Left lung (tissue), 14 donors: ENCODE results near the gene PBXIP1. TPM values are rescaled to one million over a fixed set of nuclear protein-coding genes. Genes with fewer than 3 reads are reported as not detected.

Source experiments
- ATAC-seq: fragments of 200-7000 bp; cut with Tn5 transposase; one replicate; pipeline ENCODE4 v1.9.1; 2020; ENCODE audit warnings: moderate library complexity
- DNase-seq, 4 donors: peaks; one replicate each; pipeline ENCODE4 v3.0.0-alpha.2; 2013 to 2020
- H3K27ac ChIP-seq, 2 donors: fragments of 200-600 bp; sonication (generic) in 1 of 2; one replicate each; pipeline versions ENCODE4 v1.5.0 to v1.8.0; 2020 to 2021
- H3K27me3 ChIP-seq, 2 donors: fragments of 200-600 bp; sonication (generic) in 1 of 2; one replicate each; pipeline versions ENCODE4 v1.5.0 to v1.8.0; 2020 to 2021
- H3K36me3 ChIP-seq, 2 donors: fragments of 200-600 bp; sonication (generic) in 1 of 2; one replicate each; pipeline versions ENCODE4 v1.5.0 to v1.8.0; 2020 to 2021
- H3K4me1 ChIP-seq, 2 donors: fragments of 200-600 bp; one replicate each; pipeline ENCODE4 v1.8.0; 2021
- H3K4me3 ChIP-seq, 2 donors: fragments of 200-600 bp; sonication (generic) in 1 of 2; one replicate each; pipeline versions ENCODE4 v1.5.0 to v1.8.0; 2020 to 2021; ENCODE audit warnings: mild to moderate bottlenecking in 1 of 2
- H3K9me3 ChIP-seq, 2 donors: fragments of 200-600 bp; sonication (generic) in 1 of 2; one replicate each; pipeline versions ENCODE4 v1.5.0 to v1.8.0; 2020 to 2021
- intact Hi-C, 2 donors: fragments of 100-400 bp; cut with DNase I; formaldehyde crosslinking; loops; one replicate each; pipeline versions ENCODE4 v1.11.2 to v1.14.2; 2022
- long read RNA-seq, 12 donors: library from polyadenylated mRNA in 2 of 12; unstranded in 2 of 12; transcript quantifications; one replicate each; pipeline ENCODE4 v2.0.0 and lab custom pipeline, GENCODE V29; 2019 to 2026
- polyA plus RNA-seq, 6 donors: library from polyadenylated mRNA; unstranded; fragments of 120-200 nt; gene quantifications; one replicate each; pipeline ENCODE4 v1.2.1, GENCODE V29; 2013; ENCODE audit not compliant: insufficient read length in 6 of 6
- total RNA-seq, 2 donors: library from RNA; stranded (reverse); fragmentation: NEBNext Ultra II Directional; extraction: Animal tissue kit (Norgen Biotek cat#: 25700); gene quantifications; one replicate each; pipeline ENCODE4 v1.2.1, GENCODE V29; 2021
- TF ChIP-seq, protein P1 (sequence below), 2 donors: fragments of 200-600 bp; sonication (generic) in 1 of 2; IDR thresholded peaks; one replicate each; pipeline versions ENCODE4 v1.5.0 to v1.8.0; 2021; ENCODE audit warnings: antibody characterized with exemption in 2 of 2
- donor health status: DM: no; HTN: yes; CAD: no.
- donor health status: DM: no; HTN: no; CAD: no.

Gene PBXIP1, protein sequence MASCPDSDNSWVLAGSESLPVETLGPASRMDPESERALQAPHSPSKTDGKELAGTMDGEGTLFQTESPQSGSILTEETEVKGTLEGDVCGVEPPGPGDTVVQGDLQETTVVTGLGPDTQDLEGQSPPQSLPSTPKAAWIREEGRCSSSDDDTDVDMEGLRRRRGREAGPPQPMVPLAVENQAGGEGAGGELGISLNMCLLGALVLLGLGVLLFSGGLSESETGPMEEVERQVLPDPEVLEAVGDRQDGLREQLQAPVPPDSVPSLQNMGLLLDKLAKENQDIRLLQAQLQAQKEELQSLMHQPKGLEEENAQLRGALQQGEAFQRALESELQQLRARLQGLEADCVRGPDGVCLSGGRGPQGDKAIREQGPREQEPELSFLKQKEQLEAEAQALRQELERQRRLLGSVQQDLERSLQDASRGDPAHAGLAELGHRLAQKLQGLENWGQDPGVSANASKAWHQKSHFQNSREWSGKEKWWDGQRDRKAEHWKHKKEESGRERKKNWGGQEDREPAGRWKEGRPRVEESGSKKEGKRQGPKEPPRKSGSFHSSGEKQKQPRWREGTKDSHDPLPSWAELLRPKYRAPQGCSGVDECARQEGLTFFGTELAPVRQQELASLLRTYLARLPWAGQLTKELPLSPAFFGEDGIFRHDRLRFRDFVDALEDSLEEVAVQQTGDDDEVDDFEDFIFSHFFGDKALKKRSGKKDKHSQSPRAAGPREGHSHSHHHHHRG
- total RNA-seq (10 to 100 TPM; 32.6 to 83.5 TPM), polyA plus RNA-seq (10 to 100 TPM; 72.8 to 84.4 (median 79.1) TPM)
- long read RNA-seq, donor 1, transcript PBXIP1-202 (11 exons, 3,212 nt) = major isoform, 5 of 18 reads
- long read RNA-seq, donor 1, partial matches to known transcripts = 13 of 18 reads
- long read RNA-seq, donor 1, other reads (novel, unspliced or antisense) = 0 of 18 reads
- long read RNA-seq, donor 2, partial matches to known transcripts = 5 of 8 reads
- long read RNA-seq, donor 2, other reads (novel, unspliced or antisense) = 0 of 8 reads
- long read RNA-seq, donor 3, transcript PBXIP1-202 (11 exons, 3,212 nt) = major isoform, 5 of 10 reads
- long read RNA-seq, donor 3, partial matches to known transcripts = 5 of 10 reads
- long read RNA-seq, donor 3, other reads (novel, unspliced or antisense) = 0 of 10 reads
- long read RNA-seq, donor 4, transcript PBXIP1-202 (11 exons, 3,212 nt) = major isoform, 6 of 27 reads
- long read RNA-seq, donor 4, partial matches to known transcripts = 17 of 27 reads
- long read RNA-seq, donor 4, other reads (novel, unspliced or antisense) = 4 of 27 reads
- long read RNA-seq, donor 5, partial matches to known transcripts = 14 of 17 reads
- long read RNA-seq, donor 5, other reads (novel, unspliced or antisense) = 0 of 17 reads
- long read RNA-seq, donor 6, partial matches to known transcripts = 15 of 18 reads
- long read RNA-seq, donor 6, other reads (novel, unspliced or antisense) = 0 of 18 reads
- long read RNA-seq, donor 7, transcript PBXIP1-202 (11 exons, 3,212 nt) = major isoform, 7 of 7 reads
- long read RNA-seq, donor 7, partial matches to known transcripts = 0 of 7 reads
- long read RNA-seq, donor 7, other reads (novel, unspliced or antisense) = 0 of 7 reads
- long read RNA-seq, donor 8, partial matches to known transcripts = 0 of 3 reads
- long read RNA-seq, donor 8, other reads (novel, unspliced or antisense) = 0 of 3 reads
- long read RNA-seq, donor 9 = 0 reads
- long read RNA-seq, donor 10, partial matches to known transcripts = 3 of 5 reads
- long read RNA-seq, donor 10, other reads (novel, unspliced or antisense) = 2 of 5 reads
- long read RNA-seq, donor 11, partial matches to known transcripts = 9 of 13 reads
- long read RNA-seq, donor 11, other reads (novel, unspliced or antisense) = 0 of 13 reads
- long read RNA-seq, donor 12, partial matches to known transcripts = 0 of 3 reads
- long read RNA-seq, donor 12, other reads (novel, unspliced or antisense) = 0 of 3 reads

DNA sequence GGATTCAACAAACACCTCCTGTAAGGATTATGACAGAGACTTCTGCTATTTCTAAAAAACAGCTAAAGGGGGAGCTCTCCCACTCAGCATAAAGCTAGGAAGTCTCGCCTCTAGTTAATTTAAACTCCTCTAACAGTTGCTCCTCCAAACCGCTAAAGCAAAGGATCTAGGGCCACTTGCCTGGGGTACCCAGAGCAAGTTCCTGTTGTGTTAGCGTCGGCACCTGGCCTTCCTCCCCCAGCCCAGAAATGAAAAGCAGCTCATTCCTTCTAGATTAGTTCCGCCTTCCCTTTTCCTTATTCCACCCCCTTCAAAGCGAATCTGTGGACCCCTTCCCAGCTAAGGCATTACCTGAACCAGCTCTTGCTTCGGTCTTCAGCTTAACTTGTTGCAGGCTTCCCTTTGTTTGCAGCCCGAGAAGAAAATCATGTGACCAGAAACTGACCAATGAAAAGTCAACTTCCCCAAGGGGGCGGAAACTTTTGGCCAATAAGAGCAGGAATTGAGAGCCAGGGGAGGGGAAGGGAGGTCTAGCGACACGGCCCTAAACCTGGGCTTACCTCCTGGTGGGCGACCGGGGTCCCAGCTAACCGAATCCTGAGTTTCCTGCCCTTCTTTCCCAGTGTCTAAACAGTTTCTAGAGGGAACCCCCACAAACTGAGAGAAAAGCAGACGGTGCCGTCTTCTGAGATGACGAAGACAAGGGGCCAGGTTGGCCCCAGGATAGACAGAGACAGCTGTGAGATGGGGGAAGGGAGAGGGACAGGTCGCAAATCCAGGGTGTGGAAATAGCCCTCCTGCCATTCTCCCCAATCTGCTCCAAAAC is at the start of gene PBXIP1:
Gene PBXIP1, minus strand, starts transcription at position 382 of the 826 bp plus-strand sequence. CDS start 2,378 bp downstream, outside the sequence.
- ATAC-seq (peak; percentile 87), DNase-seq (peak in 3 of 4 donors; percentile 75 to 93 (median 91))
- peaks cover 0 to 23% of the 10 kb centered on the region in 2 donors for H3K36me3 ChIP-seq
- intact Hi-C loops = loop anchor here in 1 of 2 donors (10.0 kb wide), 1 partner anchor 109 kb away; the partner anchor contains the start of gene EFNA4
- H3K4me1 ChIP-seq = peaks cover 29 to 74% of the 10 kb centered on the region in 2 donors
- peak within 1 kb of the TSS; percentile 50 to 58 for H3K4me3 ChIP-seq
- TF ChIP-seq, protein P1, sequence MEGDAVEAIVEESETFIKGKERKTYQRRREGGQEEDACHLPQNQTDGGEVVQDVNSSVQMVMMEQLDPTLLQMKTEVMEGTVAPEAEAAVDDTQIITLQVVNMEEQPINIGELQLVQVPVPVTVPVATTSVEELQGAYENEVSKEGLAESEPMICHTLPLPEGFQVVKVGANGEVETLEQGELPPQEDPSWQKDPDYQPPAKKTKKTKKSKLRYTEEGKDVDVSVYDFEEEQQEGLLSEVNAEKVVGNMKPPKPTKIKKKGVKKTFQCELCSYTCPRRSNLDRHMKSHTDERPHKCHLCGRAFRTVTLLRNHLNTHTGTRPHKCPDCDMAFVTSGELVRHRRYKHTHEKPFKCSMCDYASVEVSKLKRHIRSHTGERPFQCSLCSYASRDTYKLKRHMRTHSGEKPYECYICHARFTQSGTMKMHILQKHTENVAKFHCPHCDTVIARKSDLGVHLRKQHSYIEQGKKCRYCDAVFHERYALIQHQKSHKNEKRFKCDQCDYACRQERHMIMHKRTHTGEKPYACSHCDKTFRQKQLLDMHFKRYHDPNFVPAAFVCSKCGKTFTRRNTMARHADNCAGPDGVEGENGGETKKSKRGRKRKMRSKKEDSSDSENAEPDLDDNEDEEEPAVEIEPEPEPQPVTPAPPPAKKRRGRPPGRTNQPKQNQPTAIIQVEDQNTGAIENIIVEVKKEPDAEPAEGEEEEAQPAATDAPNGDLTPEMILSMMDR (IDR thresholded peaks at IDR 0.05) = no peak
- H3K27me3 ChIP-seq = no peaks in the 10 kb centered on the region
- H3K27ac ChIP-seq = peak within 1 kb of the TSS; percentile 81 to 88
- no peaks in the 10 kb centered on the region for H3K9me3 ChIP-seq

DNA sequence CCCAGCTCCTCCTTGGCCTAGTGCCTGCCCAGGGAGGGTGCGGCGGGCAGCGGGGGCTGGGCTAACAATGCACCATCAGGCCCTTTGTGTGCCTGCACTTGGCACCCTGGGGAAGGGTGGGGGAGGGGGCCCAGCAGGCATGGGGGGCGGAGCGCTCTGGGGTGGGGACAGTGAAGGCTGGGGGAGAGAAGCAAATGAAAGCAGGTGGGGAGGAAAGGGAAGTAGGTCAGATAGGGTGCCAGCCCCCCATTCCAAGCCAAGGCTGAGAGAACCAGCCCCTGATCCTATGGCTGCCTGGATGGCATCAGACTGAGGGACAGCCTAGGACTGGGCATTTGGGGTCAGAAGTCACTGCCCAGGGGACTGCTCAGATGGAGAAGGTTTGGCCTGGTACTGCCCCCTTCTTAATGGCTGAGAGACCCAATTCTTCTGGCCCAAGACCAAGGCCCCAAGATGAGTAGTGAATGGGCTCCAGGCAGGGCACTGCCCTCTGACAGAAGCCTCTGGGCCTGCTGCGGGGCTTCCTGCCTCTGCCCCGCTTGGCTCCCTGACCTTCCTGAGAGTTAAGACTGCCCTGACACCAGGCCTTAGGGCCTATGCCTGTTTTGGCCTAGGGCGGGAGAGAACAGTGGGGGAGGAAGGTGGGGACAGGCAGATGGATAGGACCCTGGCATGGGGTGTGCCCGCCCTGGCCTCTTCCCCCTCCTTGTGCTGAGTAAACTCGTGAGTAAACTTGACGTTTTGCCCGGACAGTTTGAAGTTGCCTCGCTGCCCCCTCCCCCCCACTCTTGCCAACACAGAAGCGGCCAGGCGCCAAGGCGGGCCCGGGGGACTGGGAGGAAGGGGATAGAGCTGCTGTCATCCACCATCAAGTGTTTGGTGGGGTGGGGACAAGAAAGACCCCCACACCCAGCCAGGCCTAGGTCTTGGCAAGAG is 49.4 kb upstream of the PBXIP1 start:
- intact Hi-C loops = no loop called here
- no peaks in the 10 kb centered on the region for H3K9me3 ChIP-seq
- H3K36me3 ChIP-seq = no peaks in the 10 kb centered on the region
- peaks cover 33 to 66% of the 10 kb centered on the region in 2 donors for H3K4me1 ChIP-seq
- no peaks in the 10 kb centered on the region for H3K27me3 ChIP-seq
- ATAC-seq (peak; percentile 13), DNase-seq (peak in 3 of 4 donors; percentile 59 to 92 (median 84))
- TF ChIP-seq, protein P1 (IDR thresholded peaks at IDR 0.05) = no peak
- H3K27ac ChIP-seq = peak overlapping the region; percentile 91 to 95
- H3K4me3 ChIP-seq = peak overlapping the region in 1 of 2 donors; percentile 96

DNA sequence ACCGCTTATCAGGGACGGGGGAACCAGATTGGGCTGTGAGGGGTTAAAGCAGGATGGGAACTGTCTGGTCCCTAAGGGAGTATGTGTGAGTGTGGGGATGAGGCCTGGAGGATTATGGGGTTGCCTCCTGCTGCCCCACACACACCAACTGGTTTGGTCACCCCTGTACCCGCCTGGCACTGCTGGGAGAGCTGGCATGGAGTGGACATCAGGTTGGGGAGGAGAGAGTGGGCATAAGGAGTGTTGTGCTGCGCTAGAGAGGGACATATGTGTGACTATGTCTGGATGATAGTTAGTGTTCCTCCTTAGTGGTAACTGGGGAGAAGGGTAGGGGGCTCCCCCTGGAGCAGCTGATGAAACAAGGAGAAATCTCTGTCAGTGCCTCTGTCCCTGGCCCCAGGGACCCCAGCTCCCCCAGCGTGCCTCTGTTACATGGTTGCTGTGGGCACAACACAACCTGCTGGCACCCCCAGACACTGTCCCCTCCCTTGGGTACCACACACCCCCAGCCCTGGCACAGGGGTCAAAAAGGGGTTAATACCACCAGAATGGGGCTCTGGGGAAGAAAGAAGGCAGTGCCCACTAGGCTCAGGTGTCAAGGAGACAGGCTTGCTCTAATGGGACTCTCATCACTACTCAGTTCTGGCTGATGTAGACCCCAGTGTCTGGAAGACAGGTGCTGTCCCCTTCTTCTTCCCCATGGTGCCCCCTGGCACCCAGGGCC is 48.6 kb upstream of the PBXIP1 start:
- Histone ChIP-seq H3K36me3 (no peaks in the 10 kb centered on the region), H3K9me3 (no peaks in the 10 kb centered on the region), H3K4me3 (peak overlapping the region; percentile 91 to 96), H3K4me1 (peaks cover 41 to 66% of the 10 kb centered on the region in 2 donors), H3K27me3 (no peaks in the 10 kb centered on the region), H3K27ac (peak overlapping the region; percentile 91 to 95)
- no peak for DNase-seq
- ATAC-seq = no peak
- TF ChIP-seq, protein P1 (IDR thresholded peaks at IDR 0.05) = no peak
- intact Hi-C loops = no loop called here
